ENCODE data around the gene NAALADL2. TPM values are rescaled to one million over a fixed set of nuclear protein-coding genes. Genes with fewer than 3 reads are reported as not detected.

Gene NAALADL2
- total and polyA plus RNA-seq, 2 of the 4 experiments (the other 2 are of a cell fraction) = 3.8 to 19.2 TPM

DNA sequence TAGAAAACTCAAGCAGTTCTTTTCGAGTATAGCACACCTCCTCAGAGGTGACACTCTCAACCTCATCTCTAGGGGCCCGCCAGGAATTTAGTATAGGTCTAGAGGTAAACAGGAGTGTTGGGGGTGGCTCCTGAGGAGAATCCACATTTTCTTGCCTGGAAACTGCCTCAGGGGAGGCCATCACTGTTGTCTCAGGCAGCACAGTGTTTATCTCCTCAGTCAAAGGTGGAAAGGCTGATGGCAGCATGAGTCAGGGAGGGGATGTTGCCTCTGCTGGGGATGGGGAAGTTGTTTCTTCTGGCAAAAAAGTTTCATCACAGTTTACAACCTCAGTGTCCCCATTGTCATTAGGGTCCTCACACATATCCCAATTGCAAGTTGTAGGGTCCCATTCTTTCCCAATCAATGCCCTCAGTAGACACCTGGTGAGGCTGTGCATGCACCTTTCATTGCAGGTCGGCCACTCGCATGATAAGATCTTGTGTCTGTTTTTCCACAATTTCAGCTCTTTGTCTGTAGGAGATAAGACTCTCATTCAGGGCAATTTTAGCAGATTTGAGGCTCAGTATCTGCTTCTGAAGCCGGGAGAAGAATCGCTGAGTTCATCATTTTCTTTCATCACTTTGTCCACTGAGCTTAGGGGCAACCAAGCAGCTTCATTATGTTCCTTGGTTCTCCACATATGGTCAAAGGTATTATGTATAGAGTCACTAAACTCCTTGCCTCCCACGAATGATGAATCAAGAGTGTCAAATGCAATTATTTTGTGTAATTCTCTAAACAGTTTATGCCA is 25.8 kb downstream of the NAALADL2 start:
- no peak overlapping the region for H2BK5ac ChIP-seq (ENCODE audit: low read depth, low read length, poor library complexity, severe bottlenecking)
- in situ Hi-C loops (cut with MboI; ENCODE audit: low sequenced_read_pairs) (no loop called here), intact Hi-C loops (cut with micrococcal nuclease) (no loop called here), dilution Hi-C loops (cut with HindIII; ENCODE audit: low sequenced_read_pairs, unreplicated experiment) (no loop called here)
- H3K27ac ChIP-seq (ENCODE audit: insufficient read depth, low read length) = no peak overlapping the region
- no peak for TF ChIP-seq FOS (IDR thresholded peaks at IDR 0.05; ENCODE audit: low read depth, low read length)
- no peak for TF ChIP-seq BHLHE40 (IDR thresholded peaks at IDR 0.05; ENCODE audit: low read depth, low read length)
- TF ChIP-seq RAD21 (IDR thresholded peaks at IDR 0.05; ENCODE audit: low read length) = no peak
- peak; percentile 79 for TF ChIP-seq MAFK (IDR thresholded peaks at IDR 0.05; ENCODE audit: low read depth, low read length)
- no peak for TF ChIP-seq NFE2L2 (IDR thresholded peaks at IDR 0.05; ENCODE audit: low read depth, low read length)
- no TSS peak for BruUV-seq (replicated peaks)
- peaks cover 2% of the 10 kb centered on the region; the same call in 1 of the 2 replicates for H3K4me1 ChIP-seq (ENCODE audit: control insufficient read depth, insufficient read depth, low read length)
- H2BK15ac ChIP-seq (ENCODE audit: low read depth, low read length) = no peak overlapping the region
- H3K18ac ChIP-seq (ENCODE audit: low read depth, low read length) = no peak overlapping the region
- CTCF ChIA-PET = no interaction called here
- no peak overlapping the region for H2AK5ac ChIP-seq (ENCODE audit: low read depth, low read length)
- no peaks in the 10 kb centered on the region for H3K79me1 ChIP-seq (ENCODE audit: low read depth in 1 of 2, low read length in 2 of 2)
- POLR2A ChIA-PET (ENCODE audit: unreplicated experiment) = no interaction called here
- no peaks in the 10 kb centered on the region for H4K20me1 ChIP-seq (ENCODE audit: insufficient read depth, low read length)
- H2BK20ac ChIP-seq (ENCODE audit: low read depth, low read length) = no peak overlapping the region
- ATAC-seq (ENCODE audit: low read depth) (no peak), DNase-seq (no peak)
- no peaks in the 10 kb centered on the region for H3K9me3 ChIP-seq (ENCODE audit: control insufficient read depth, insufficient read depth, low read length)
- no peak overlapping the region for H3K4ac ChIP-seq (ENCODE audit: low read depth, low read length)
- no peak overlapping the region for H2BK120ac ChIP-seq (ENCODE audit: low read depth, low read length)
- H4K5ac ChIP-seq (ENCODE audit: low read depth, low read length) = no peak overlapping the region
- no peak overlapping the region for H2AFZ ChIP-seq (replicated peaks; ENCODE audit: low read length, poor library complexity)
- no peak overlapping the region for H3K4me2 ChIP-seq (ENCODE audit: low read depth, low read length)
- H3K36me3 ChIP-seq (ENCODE audit: control insufficient read depth, insufficient read depth, low read length) = no peaks in the 10 kb centered on the region
- H3K56ac ChIP-seq (ENCODE audit: extremely low read depth, insufficient read depth, low read length) = no peak overlapping the region
- no peak overlapping the region for H3K9ac ChIP-seq (ENCODE audit: low read depth, low read length)
- H3K9me1 ChIP-seq (ENCODE audit: insufficient read depth, low read length) = no peaks in the 10 kb centered on the region
- H4K8ac ChIP-seq (ENCODE audit: low read depth in 2 of 2, low read length in 2 of 2) = no peak overlapping the region
- no peak overlapping the region for H4K91ac ChIP-seq (ENCODE audit: insufficient read depth, low read depth, low read length)
- H3K14ac ChIP-seq (replicated peaks; ENCODE audit: low read depth, low read length) = no peak overlapping the region
- H3K4me3 ChIP-seq (ENCODE audit: insufficient read depth, low read depth, low read length) = no peak overlapping the region
- H3K23ac ChIP-seq (ENCODE audit: low read depth, low read length) = no peak overlapping the region
- no peak overlapping the region for H2AK9ac ChIP-seq (replicated peaks; ENCODE audit: low read depth, low read length, poor library complexity)
- H3K27me3 ChIP-seq (ENCODE audit: control insufficient read depth, insufficient read depth, low read length) = no peaks in the 10 kb centered on the region
- no CpG with 5 or more reads among the region's 7 CpGs for WGBS, 2 experiments (ENCODE audit: extremely low coverage in 2 of 2, insufficient read length in 1 of 2)

All from IMR-90 (cell line).